Fibroblast of lung (primary cell): ENCODE results near the gene ROBO1. TPM values are rescaled to one million over a fixed set of nuclear protein-coding genes. Genes with fewer than 3 reads are reported as not detected.

Experiments
- DNase-seq, 2 donors: peaks; one replicate each; pipeline versions ENCODE4 v3.0.0 to v3.0.0-alpha.2; 2010; ENCODE audit warnings: low read depth in 2 of 2
- H2AFZ ChIP-seq: 2 replicates; pipeline ENCODE4 v1.5.1; 2012; ENCODE audit warnings: low read length, control low read depth, inconsistent platforms
- H3K27ac ChIP-seq: 2 replicates; pipeline ENCODE4 v1.5.1; 2011; ENCODE audit warnings: low read length, control low read depth; ENCODE audit not compliant: insufficient read depth
- H3K27me3 ChIP-seq: 2 replicates; pipeline ENCODE4 v1.5.1; 2011; ENCODE audit warnings: mild to moderate bottlenecking, low read length; ENCODE audit not compliant: control insufficient read depth, insufficient read depth
- H3K36me3 ChIP-seq: 2 replicates; pipeline ENCODE4 v1.5.1; 2011; ENCODE audit warnings: low read length; ENCODE audit not compliant: control insufficient read depth, insufficient read depth
- H3K4me1 ChIP-seq: 2 replicates; pipeline ENCODE4 v1.5.1; 2011; ENCODE audit warnings: low read length; ENCODE audit not compliant: control insufficient read depth, insufficient read depth; ENCODE audit errors: extremely low read depth
- H3K4me2 ChIP-seq: 2 replicates; pipeline ENCODE4 v1.5.1; 2011; ENCODE audit warnings: low read length, control low read depth; ENCODE audit not compliant: insufficient read depth; ENCODE audit errors: extremely low read depth
- H3K4me3 ChIP-seq, 4 experiments: fragments of 200-600 bp in 1 of 4; sonication (generic) in 1 of 4; replicated peaks in 1 of 4; 2 replicates each; pipeline ENCODE4 v1.5.1; 2011 to 2016; ENCODE audit warnings: low read length in 4 of 4, low read depth in 3 of 4, mild to moderate bottlenecking in 3 of 4, control low read depth in 2 of 4, inconsistent platforms in 1 of 4, mixed read lengths in 1 of 4; ENCODE audit not compliant: insufficient read depth in 1 of 4; ENCODE audit errors: control extremely low read depth in 1 of 4
- H3K79me2 ChIP-seq: 2 replicates; pipeline ENCODE4 v1.5.1; 2012; ENCODE audit warnings: mild to moderate bottlenecking, low read length, inconsistent platforms; ENCODE audit not compliant: control insufficient read depth, insufficient read depth
- H3K9ac ChIP-seq: 2 replicates; pipeline ENCODE4 v1.5.1; 2011; ENCODE audit warnings: mild to moderate bottlenecking, low read length, control low read depth; ENCODE audit not compliant: insufficient read depth
- H3K9me3 ChIP-seq: 2 replicates; pipeline ENCODE4 v1.5.1; 2012; ENCODE audit warnings: low read depth, low read length; ENCODE audit not compliant: control insufficient read depth, insufficient read depth
- H4K20me1 ChIP-seq: 2 replicates; pipeline ENCODE4 v1.5.1; 2011; ENCODE audit warnings: low read length; ENCODE audit not compliant: control insufficient read depth, insufficient read depth; ENCODE audit errors: extremely low read depth
- EZH2 ChIP-seq: IDR thresholded peaks from 2 replicates; pipeline ENCODE4 v1.5.1; 2012; ENCODE audit warnings: low read length, control low read depth, mild to moderate bottlenecking; ENCODE audit errors: missing control alignments
- polyA plus RNA-seq, 2 donors: library from polyadenylated mRNA; depleted of rRNA in 1 of 2; stranded (reverse) in 1 of 2; unstranded in 1 of 2; fragments of >200 nt; gene quantifications; 2 replicates each; pipeline ENCODE4 v1.2.1, GENCODE V29; 2011 to 2012; ENCODE audit warnings: missing spikeins in 1 of 2
- total RNA-seq: library from RNA; depleted of rRNA; stranded (reverse); fragments of >200 nt; gene quantifications from 2 replicates; pipeline ENCODE4 v1.2.1, GENCODE V29; 2014
- TF ChIP-seq, protein P1 (sequence below), 2 donors: IDR thresholded peaks in 1 of 2; conservative IDR thresholded peaks in 1 of 2; 1 replicate in 1 of 2; 2 replicates in 1 of 2; pipeline ENCODE4 v1.5.1; 2011 to 2012; ENCODE audit warnings: low read length in 2 of 2, control low read depth in 1 of 2, inconsistent platforms in 1 of 2, low read depth in 1 of 2, mild to moderate bottlenecking in 1 of 2

The ROBO1 gene
- total and polyA plus RNA-seq, 2 donors (not counting 1 experiment from before 2014, with no cell fraction given): 53.8 to 104 TPM

- H3K27ac ChIP-seq: no peak overlapping the region
- no peak overlapping the region for H3K4me3 ChIP-seq
- H4K20me1 ChIP-seq: no peaks in the 10 kb centered on the region
- H3K9me3 ChIP-seq: no peaks in the 10 kb centered on the region
- no peak overlapping the region for H3K4me2 ChIP-seq
- H3K36me3 ChIP-seq: no peaks in the 10 kb centered on the region
- no peak overlapping the region for H2AFZ ChIP-seq
- TF ChIP-seq, protein P1, sequence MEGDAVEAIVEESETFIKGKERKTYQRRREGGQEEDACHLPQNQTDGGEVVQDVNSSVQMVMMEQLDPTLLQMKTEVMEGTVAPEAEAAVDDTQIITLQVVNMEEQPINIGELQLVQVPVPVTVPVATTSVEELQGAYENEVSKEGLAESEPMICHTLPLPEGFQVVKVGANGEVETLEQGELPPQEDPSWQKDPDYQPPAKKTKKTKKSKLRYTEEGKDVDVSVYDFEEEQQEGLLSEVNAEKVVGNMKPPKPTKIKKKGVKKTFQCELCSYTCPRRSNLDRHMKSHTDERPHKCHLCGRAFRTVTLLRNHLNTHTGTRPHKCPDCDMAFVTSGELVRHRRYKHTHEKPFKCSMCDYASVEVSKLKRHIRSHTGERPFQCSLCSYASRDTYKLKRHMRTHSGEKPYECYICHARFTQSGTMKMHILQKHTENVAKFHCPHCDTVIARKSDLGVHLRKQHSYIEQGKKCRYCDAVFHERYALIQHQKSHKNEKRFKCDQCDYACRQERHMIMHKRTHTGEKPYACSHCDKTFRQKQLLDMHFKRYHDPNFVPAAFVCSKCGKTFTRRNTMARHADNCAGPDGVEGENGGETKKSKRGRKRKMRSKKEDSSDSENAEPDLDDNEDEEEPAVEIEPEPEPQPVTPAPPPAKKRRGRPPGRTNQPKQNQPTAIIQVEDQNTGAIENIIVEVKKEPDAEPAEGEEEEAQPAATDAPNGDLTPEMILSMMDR (conservative IDR thresholded peaks at IDR 0.05 in 1 of 2, IDR thresholded peaks at IDR 0.05 in 1 of 2; ENCODE audit: low read depth in 1 of 2, low read length in 2 of 2): peak; percentile 81 to 86
- no peak for TF ChIP-seq EZH2
- no peaks in the 10 kb centered on the region for H3K79me2 ChIP-seq
- DNase-seq: peak; percentile 44 to 67
- no peak overlapping the region for H3K9ac ChIP-seq
- no peaks in the 10 kb centered on the region for H3K27me3 ChIP-seq
- peaks cover 4% of the 10 kb centered on the region for H3K4me1 ChIP-seq
Measured at GRCh38 chr3:79086514-79086913, 681.3 kb downstream of the ROBO1 start.

GRCh38 chr3:79085171-79085570 is 682.6 kb downstream of the ROBO1 start:
- Histone ChIP-seq H3K4me2 (no peak overlapping the region), H3K4me3 (no peak overlapping the region), H3K36me3 (no peaks in the 10 kb centered on the region), H4K20me1 (no peaks in the 10 kb centered on the region), H3K27ac (no peak overlapping the region), H3K79me2 (no peaks in the 10 kb centered on the region), H3K9ac (no peak overlapping the region), H3K9me3 (no peaks in the 10 kb centered on the region), H2AFZ (no peak overlapping the region), H3K4me1 (peaks cover 4% of the 10 kb centered on the region), H3K27me3 (no peaks in the 10 kb centered on the region)
- TF ChIP-seq EZH2: no peak
- TF ChIP-seq, protein P1 (conservative IDR thresholded peaks at IDR 0.05 in 1 of 2, IDR thresholded peaks at IDR 0.05 in 1 of 2; ENCODE audit: low read depth in 1 of 2, low read length in 2 of 2): no peak
- peak; percentile 31 to 42 for DNase-seq

DNA sequence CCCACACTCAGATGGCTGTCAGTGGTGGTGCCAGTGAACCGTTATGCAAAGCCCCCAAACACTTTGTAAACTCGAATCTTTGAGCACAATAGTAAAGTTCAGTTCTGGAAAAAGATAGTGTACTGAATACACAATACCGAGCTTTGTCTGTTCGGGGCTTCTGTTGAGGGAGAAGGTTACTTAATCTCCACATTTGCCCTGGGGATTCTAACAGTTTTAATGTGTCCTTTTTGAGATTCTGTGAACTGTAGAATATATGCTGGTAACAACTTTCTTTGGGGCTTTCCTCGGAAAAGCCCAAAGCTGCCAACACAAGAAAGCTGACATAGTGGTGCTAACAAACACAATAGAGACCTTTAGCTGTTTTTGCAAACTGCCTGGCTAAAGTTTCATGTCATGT is 686.5 kb downstream of the ROBO1 start:
- H3K27ac ChIP-seq: no peak overlapping the region
- H2AFZ ChIP-seq: no peak overlapping the region
- H3K4me1 ChIP-seq: peaks cover 4% of the 10 kb centered on the region
- no peaks in the 10 kb centered on the region for H3K9me3 ChIP-seq
- no peaks in the 10 kb centered on the region for H3K27me3 ChIP-seq
- no peak overlapping the region for H3K4me3 ChIP-seq
- no peaks in the 10 kb centered on the region for H4K20me1 ChIP-seq
- H3K4me2 ChIP-seq: no peak overlapping the region
- no peaks in the 10 kb centered on the region for H3K79me2 ChIP-seq
- no peak overlapping the region for H3K9ac ChIP-seq
- no peaks in the 10 kb centered on the region for H3K36me3 ChIP-seq
- no peak for DNase-seq
- TF ChIP-seq, protein P1 (conservative IDR thresholded peaks at IDR 0.05 in 1 of 2, IDR thresholded peaks at IDR 0.05 in 1 of 2; ENCODE audit: low read depth in 1 of 2, low read length in 2 of 2): no peak
- TF ChIP-seq EZH2: no peak
